NCI-H1436 treated with DMSO at 0.1 percent for 48 hours (cell line): ENCODE results near the gene TMEM17.

Experiments used
- DNase-seq: peaks from one replicate; lab custom pipeline; 2025; lab: John Stamatoyannopoulos, UW

Gene TMEM17

GRCh38 chr2:62472312-62472711 is 33.7 kb downstream of the TMEM17 start:
- no peak for DNase-seq

GRCh38 chr2:62471816-62472215 is 34.2 kb downstream of the TMEM17 start:
- DNase-seq = no peak

GRCh38 chr2:62471404-62471803 is 34.6 kb downstream of the TMEM17 start:
- DNase-seq = no peak

GRCh38 chr2:62469548-62469947 is 36.4 kb downstream of the TMEM17 start:
- DNase-seq = no peak

- no peak for DNase-seq
These were observed 36.9 kb downstream of the TMEM17 start for GRCh38 chr2:62469114-62469513.

- no peak for DNase-seq
These were observed 38.3 kb downstream of the TMEM17 start for GRCh38 chr2:62467475-62468321.

- DNase-seq = no peak
These were observed 38.9 kb downstream of the TMEM17 start for GRCh38 chr2:62467100-62467474.

- no peak for DNase-seq
These were observed 39.5 kb downstream of the TMEM17 start for GRCh38 chr2:62466503-62466854.

- no peak for DNase-seq
These were observed 40.1 kb downstream of the TMEM17 start for GRCh38 chr2:62465741-62466502.

- DNase-seq = no peak
These were observed 40.8 kb downstream of the TMEM17 start for GRCh38 chr2:62465039-62465740.

GRCh38 chr2:62464221-62465007 is 41.6 kb downstream of the TMEM17 start:
- DNase-seq = no peak

GRCh38 chr2:62462211-62462610 is 43.8 kb downstream of the TMEM17 start:
- DNase-seq = no peak

GRCh38 chr2:62461707-62462106 is 44.3 kb downstream of the TMEM17 start:
- DNase-seq = no peak

- no peak for DNase-seq
These were observed 44.9 kb downstream of the TMEM17 start for GRCh38 chr2:62461017-62461553.

- DNase-seq = no peak
These were observed 45.8 kb downstream of the TMEM17 start for GRCh38 chr2:62460175-62460574.

GRCh38 chr2:62459672-62460071 is 46.3 kb downstream of the TMEM17 start:
- no peak for DNase-seq

GRCh38 chr2:62459106-62459505 is 46.9 kb downstream of the TMEM17 start:
- no peak for DNase-seq

GRCh38 chr2:62458671-62459081 is 47.3 kb downstream of the TMEM17 start:
- no peak for DNase-seq

GRCh38 chr2:62458206-62458641 is 47.8 kb downstream of the TMEM17 start:
- no peak for DNase-seq

- no peak for DNase-seq
These were observed 48.4 kb downstream of the TMEM17 start for GRCh38 chr2:62457556-62457955.

GRCh38 chr2:62456721-62457539 is 49.1 kb downstream of the TMEM17 start:
- no peak for DNase-seq
